Activated CD4-positive, alpha-beta T cell treated with anti-CD3 and anti-CD28 coated beads, Interleukin-2, amount 10 ng/mL, durations not matched to agents 7 days and 5 days (primary cell): Measurements from ENCODE around the gene SSTR3. TPM values are rescaled to one million over a fixed set of nuclear protein-coding genes. Genes with fewer than 3 reads are reported as not detected.

Experiments used
- CTCF ChIA-PET: fragments of 350-600 bp; sonication (Branson Sonifier 250); formaldehyde crosslinking; loops from one replicate; lab custom pipeline; 2021; ENCODE audit warnings: antibody characterized with exemption; lab: Charles Lee
- POLR2A ChIA-PET: fragments of 350-600 bp; sonication (Branson Sonifier 250); formaldehyde crosslinking; loops from one replicate; lab custom pipeline; 2021; ENCODE audit warnings: antibody characterized with exemption; lab: Charles Lee
- DNase-seq: peaks from one replicate; pipeline ENCODE4 v3.0.0-alpha.2; 2020
- H3K27ac Mint-ChIP-seq: one replicate; pipeline ENCODE4 v1.8.0; 2021; ENCODE audit warnings: mild to moderate bottlenecking, moderate library complexity, mixed read lengths
- H3K27me3 Mint-ChIP-seq: one replicate; pipeline ENCODE4 v1.8.0; 2021; ENCODE audit warnings: mixed read lengths
- H3K36me3 Mint-ChIP-seq: one replicate; pipeline ENCODE4 v1.8.0; 2021; ENCODE audit warnings: low read depth, mixed read lengths
- H3K4me1 Mint-ChIP-seq: one replicate; pipeline ENCODE4 v1.8.0; 2021; ENCODE audit warnings: mixed read lengths
- H3K4me3 Mint-ChIP-seq: one replicate; pipeline ENCODE4 v1.8.0; 2021; ENCODE audit warnings: mild to moderate bottlenecking, moderate library complexity, mixed read lengths
- H3K9me3 Mint-ChIP-seq: one replicate; pipeline ENCODE4 v1.8.0; 2021; ENCODE audit warnings: mixed read lengths
- total RNA-seq, 2 experiments: library from RNA; stranded (reverse); gene quantifications; one replicate each; pipeline ENCODE4 v1.2.3, GENCODE V29; 2021

SSTR3 gene
- total RNA-seq, 2 experiments from 2014 or later, result 10.1 to 10.2 TPM

DNA sequence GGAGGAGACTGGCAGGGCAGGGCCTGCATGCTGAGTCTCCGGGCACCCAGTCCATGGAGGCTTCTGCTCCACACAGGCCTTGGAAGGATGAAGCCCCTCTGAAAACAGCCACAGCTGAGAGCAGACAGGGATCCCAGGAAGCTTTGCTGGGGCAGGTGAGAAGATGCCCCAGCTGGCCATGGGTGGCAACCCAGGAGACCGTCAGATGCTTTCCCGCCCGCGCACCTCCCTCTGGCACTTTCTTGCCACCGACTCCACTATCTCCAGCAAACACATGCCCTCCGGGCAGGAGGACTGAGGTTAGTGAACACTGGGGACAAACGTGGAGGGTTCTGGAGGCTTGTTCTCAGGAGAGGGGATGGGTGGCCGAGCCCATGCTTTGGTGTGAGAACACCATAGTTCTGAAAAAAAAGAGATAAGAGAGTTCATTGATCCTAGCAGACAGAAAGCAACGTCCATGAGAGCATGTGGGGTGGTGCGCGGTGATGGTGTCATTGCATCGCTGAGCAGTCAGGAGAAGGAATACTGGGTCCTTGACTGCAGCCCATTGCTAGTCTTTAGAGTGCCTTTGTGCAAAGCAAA, 26.5 kb downstream of the SSTR3 start:
- Mint-ChIP-seq H3K27me3 (no peaks in the 10 kb centered on the region), H3K4me3 (no peak overlapping the region), H3K27ac (peak overlapping the region; percentile 87), H3K4me1 (peaks cover 57% of the 10 kb centered on the region), H3K36me3 (peaks cover 8% of the 10 kb centered on the region), H3K9me3 (no peaks in the 10 kb centered on the region)
- POLR2A ChIA-PET, result no interaction called here
- no peak for DNase-seq
- CTCF ChIA-PET, result interaction anchor here (0.8 kb wide), 1 partner anchor 11 kb away, joined by 3 read pairs; no protein-coding TSS in a partner anchor

GRCh38 chr22:37184816-37185541, 27.3 kb downstream of the SSTR3 start:
- peak overlapping the region; percentile 27 for H3K27ac Mint-ChIP-seq
- H3K27me3 Mint-ChIP-seq, result no peaks in the 10 kb centered on the region
- H3K36me3 Mint-ChIP-seq, result peaks cover 4% of the 10 kb centered on the region
- ChIA-PET CTCF (interaction anchor here (0.8 to 1.3 kb wide), 3 partner anchors 10 to 13 kb away, joined by 3 to 4 read pairs (median 3); no protein-coding TSS in a partner anchor), POLR2A (no interaction called here)
- no peak overlapping the region for H3K4me3 Mint-ChIP-seq
- peaks cover 57% of the 10 kb centered on the region for H3K4me1 Mint-ChIP-seq
- no peaks in the 10 kb centered on the region for H3K9me3 Mint-ChIP-seq
- no peak for DNase-seq

- CTCF ChIA-PET, result interaction anchor here (0.9 to 1.5 kb wide), 7 partner anchors 10 to 140 kb away, joined by 3 to 5 read pairs (median 4); no protein-coding TSS in a partner anchor
- H3K9me3 Mint-ChIP-seq, result no peaks in the 10 kb centered on the region
- peak overlapping the region; percentile 27 for H3K27ac Mint-ChIP-seq
- H3K4me1 Mint-ChIP-seq, result peaks cover 56% of the 10 kb centered on the region
- H3K36me3 Mint-ChIP-seq, result peaks cover 2% of the 10 kb centered on the region
- no peak for DNase-seq
- no peaks in the 10 kb centered on the region for H3K27me3 Mint-ChIP-seq
- no peak overlapping the region for H3K4me3 Mint-ChIP-seq
- POLR2A ChIA-PET, result no interaction called here
Measured at GRCh38 chr22:37184380-37184755, 27.9 kb downstream of the SSTR3 start.

- peaks cover 49% of the 10 kb centered on the region for H3K4me1 Mint-ChIP-seq
- no peak overlapping the region for H3K4me3 Mint-ChIP-seq
- no peaks in the 10 kb centered on the region for H3K27me3 Mint-ChIP-seq
- ChIA-PET CTCF (interaction anchor here (0.7 to 1.5 kb wide), 8 partner anchors 10 to 139 kb away, joined by 3 to 5 read pairs (median 4); no protein-coding TSS in a partner anchor), POLR2A (no interaction called here)
- peak overlapping the region; percentile 52 for H3K27ac Mint-ChIP-seq
- no peaks in the 10 kb centered on the region for H3K36me3 Mint-ChIP-seq
- no peak for DNase-seq
- H3K9me3 Mint-ChIP-seq, result no peaks in the 10 kb centered on the region
Measured at GRCh38 chr22:37183432-37184379, 28.6 kb downstream of the SSTR3 start.

GRCh38 chr22:37182949-37183245, 29.4 kb downstream of the SSTR3 start:
- no peaks in the 10 kb centered on the region for H3K9me3 Mint-ChIP-seq
- no peak overlapping the region for H3K27ac Mint-ChIP-seq
- H3K27me3 Mint-ChIP-seq, result peaks cover 3% of the 10 kb centered on the region
- H3K4me1 Mint-ChIP-seq, result peaks cover 42% of the 10 kb centered on the region
- no peak for DNase-seq
- H3K4me3 Mint-ChIP-seq, result no peak overlapping the region
- ChIA-PET CTCF (interaction anchor here (1.1 to 1.5 kb wide), 3 partner anchors 9 to 138 kb away, joined by 4 to 5 read pairs (median 4); no protein-coding TSS in a partner anchor), POLR2A (no interaction called here)
- no peaks in the 10 kb centered on the region for H3K36me3 Mint-ChIP-seq

- CTCF ChIA-PET, result interaction anchor here (3.1 kb wide), 1 partner anchor 17 kb away, joined by 7 read pairs; no protein-coding TSS in a partner anchor
- peaks cover 9% of the 10 kb centered on the region for H3K27me3 Mint-ChIP-seq
- H3K9me3 Mint-ChIP-seq, result no peaks in the 10 kb centered on the region
- H3K4me3 Mint-ChIP-seq, result no peak overlapping the region
- no peak for DNase-seq
- peaks cover 38% of the 10 kb centered on the region for H3K4me1 Mint-ChIP-seq
- H3K27ac Mint-ChIP-seq, result no peak overlapping the region
- POLR2A ChIA-PET, result no interaction called here
- no peaks in the 10 kb centered on the region for H3K36me3 Mint-ChIP-seq
Measured at GRCh38 chr22:37182101-37182948, 30.0 kb downstream of the SSTR3 start.

GRCh38 chr22:37181681-37182080, 30.6 kb downstream of the SSTR3 start:
- no peak for DNase-seq
- no peaks in the 10 kb centered on the region for H3K9me3 Mint-ChIP-seq
- no peak overlapping the region for H3K4me3 Mint-ChIP-seq
- no peaks in the 10 kb centered on the region for H3K36me3 Mint-ChIP-seq
- POLR2A ChIA-PET, result no interaction called here
- peak overlapping the region; percentile 66 for H3K27ac Mint-ChIP-seq
- peaks cover 9% of the 10 kb centered on the region for H3K27me3 Mint-ChIP-seq
- H3K4me1 Mint-ChIP-seq, result peaks cover 37% of the 10 kb centered on the region
- CTCF ChIA-PET, result interaction anchor here (3.1 kb wide), 1 partner anchor 18 kb away, joined by 7 read pairs; no protein-coding TSS in a partner anchor

- DNase-seq, result no peak
- Mint-ChIP-seq H3K4me3 (no peak overlapping the region), H3K36me3 (no peaks in the 10 kb centered on the region), H3K4me1 (peaks cover 34% of the 10 kb centered on the region), H3K27ac (peak overlapping the region; percentile 33), H3K9me3 (no peaks in the 10 kb centered on the region), H3K27me3 (peaks cover 12% of the 10 kb centered on the region)
- POLR2A ChIA-PET, result no interaction called here
- CTCF ChIA-PET, result interaction anchor here (0.8 to 3.1 kb wide), 2 partner anchors 13 to 19 kb away, joined by 3 to 7 read pairs; no protein-coding TSS in a partner anchor
Measured at GRCh38 chr22:37180531-37181231, 31.6 kb downstream of the SSTR3 start.

- ChIA-PET CTCF (interaction anchor here (0.8 to 3.1 kb wide), 2 partner anchors 13 to 20 kb away, joined by 3 to 7 read pairs; no protein-coding TSS in a partner anchor), POLR2A (interaction anchor here (0.6 kb wide), 1 partner anchor 20 kb away, joined by 3 read pairs; no protein-coding TSS in a partner anchor)
- no peak for DNase-seq
- no peaks in the 10 kb centered on the region for H3K9me3 Mint-ChIP-seq
- no peaks in the 10 kb centered on the region for H3K36me3 Mint-ChIP-seq
- H3K27me3 Mint-ChIP-seq, result peaks cover 18% of the 10 kb centered on the region
- no peak overlapping the region for H3K4me3 Mint-ChIP-seq
- H3K4me1 Mint-ChIP-seq, result peaks cover 26% of the 10 kb centered on the region
- no peak overlapping the region for H3K27ac Mint-ChIP-seq
Measured at GRCh38 chr22:37179622-37180420, 32.5 kb downstream of the SSTR3 start.

- Mint-ChIP-seq H3K9me3 (no peaks in the 10 kb centered on the region), H3K27ac (no peak overlapping the region), H3K27me3 (peaks cover 20% of the 10 kb centered on the region), H3K4me3 (no peak overlapping the region), H3K4me1 (peaks cover 22% of the 10 kb centered on the region), H3K36me3 (no peaks in the 10 kb centered on the region)
- CTCF ChIA-PET, result interaction anchor here (3.1 kb wide), 1 partner anchor 21 kb away, joined by 7 read pairs; no protein-coding TSS in a partner anchor
- POLR2A ChIA-PET, result interaction anchor here (0.6 kb wide), 1 partner anchor 20 kb away, joined by 3 read pairs; no protein-coding TSS in a partner anchor
- DNase-seq, result no peak
Measured at GRCh38 chr22:37179126-37179470, 33.2 kb downstream of the SSTR3 start.
